GM18873 (cell line): ENCODE results near the gene PPIC.
"Not testable (repeated sequence)": the region's sequence is repeated elsewhere in the genome, so short reads cannot be mapped to it uniquely, and the experiment has no call there.

Experiments
- ATAC-seq: cut with Tn5 transposase; IDR thresholded peaks from one replicate; pipeline ENCODE4 v1.9.1; 2021; ENCODE audit warnings: mild to moderate bottlenecking, moderate library complexity, moderate number of reproducible peaks; ENCODE audit not compliant: unreplicated experiment, low FRiP score

The PPIC gene

DNA sequence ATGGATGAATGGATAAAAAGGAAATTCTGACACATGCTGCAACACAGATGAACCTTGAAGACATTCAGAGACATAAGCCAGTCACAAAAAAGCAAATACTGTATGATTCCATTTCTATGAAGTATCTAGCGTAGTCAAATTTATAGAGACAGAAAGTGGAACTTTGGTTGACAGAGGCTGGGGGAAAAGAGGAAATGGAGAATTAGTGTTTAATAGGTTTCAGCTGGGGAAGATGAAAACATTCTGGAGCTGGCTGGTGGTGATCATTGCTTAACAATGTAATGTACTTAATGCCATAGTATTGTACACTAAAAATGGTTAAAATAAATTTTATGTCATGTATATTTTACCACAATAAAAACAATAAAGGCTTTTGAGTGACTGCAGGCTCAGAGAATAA lies 24.2 kb downstream of the PPIC start:
- no peak for ATAC-seq

DNA sequence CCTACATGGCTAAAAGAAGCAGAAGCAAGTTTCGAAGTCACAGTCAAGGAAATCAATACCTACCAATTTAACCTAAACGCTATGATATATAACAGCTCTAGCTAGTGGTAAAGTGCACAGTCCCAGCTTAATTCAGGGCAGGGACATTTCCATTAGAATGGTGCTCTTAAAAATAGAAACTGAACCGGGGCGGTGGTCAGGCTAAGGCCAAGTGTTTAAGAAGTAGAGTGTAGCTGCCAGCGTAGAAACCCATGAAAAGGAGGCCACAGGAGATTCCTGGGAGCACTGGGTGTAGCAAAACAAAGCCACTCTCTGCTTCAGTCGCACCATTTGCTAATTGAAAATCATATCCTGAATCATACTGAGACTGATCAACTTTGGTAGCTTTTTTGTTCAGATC lies 28.8 kb downstream of the PPIC start:
- no peak for ATAC-seq

DNA sequence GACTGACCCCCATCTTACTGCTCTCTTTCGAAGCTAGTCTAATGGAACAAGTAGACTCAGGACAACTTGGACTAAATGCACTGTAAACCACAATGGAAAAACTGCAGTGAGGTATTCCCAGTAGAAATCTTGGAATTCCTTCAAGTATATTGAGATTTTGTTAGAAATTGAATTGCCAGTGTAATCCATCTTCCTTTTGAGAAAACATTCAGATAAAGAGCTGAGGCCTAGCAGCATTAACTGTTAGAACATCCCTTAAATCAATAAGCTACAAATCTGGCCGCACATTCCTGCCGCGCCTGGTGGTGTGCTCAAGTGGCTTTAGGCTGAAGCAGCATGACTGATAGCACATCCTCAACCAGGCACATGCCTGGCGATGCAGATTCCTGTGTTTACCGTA lies 29.3 kb downstream of the PPIC start:
- no peak for ATAC-seq

DNA sequence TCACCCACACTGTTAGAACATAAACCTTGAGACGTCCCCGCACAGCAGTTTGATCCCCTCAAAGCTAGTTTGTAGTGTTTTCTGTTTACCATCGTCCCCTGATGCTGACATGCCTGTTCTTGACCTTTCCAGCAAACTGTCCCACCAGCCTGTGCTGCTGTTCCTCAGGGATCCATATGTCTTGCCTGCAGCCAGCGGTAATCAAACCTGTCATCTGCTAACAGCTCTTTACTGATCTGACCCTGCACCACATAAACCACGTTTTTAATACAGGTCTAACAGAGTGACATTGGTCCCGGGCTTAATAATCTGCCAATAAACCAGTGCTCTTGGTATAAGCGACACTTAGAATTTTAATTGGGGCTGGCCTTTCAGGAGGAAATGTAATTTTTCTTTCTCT lies 34.7 kb downstream of the PPIC start:
- no peak for ATAC-seq

DNA sequence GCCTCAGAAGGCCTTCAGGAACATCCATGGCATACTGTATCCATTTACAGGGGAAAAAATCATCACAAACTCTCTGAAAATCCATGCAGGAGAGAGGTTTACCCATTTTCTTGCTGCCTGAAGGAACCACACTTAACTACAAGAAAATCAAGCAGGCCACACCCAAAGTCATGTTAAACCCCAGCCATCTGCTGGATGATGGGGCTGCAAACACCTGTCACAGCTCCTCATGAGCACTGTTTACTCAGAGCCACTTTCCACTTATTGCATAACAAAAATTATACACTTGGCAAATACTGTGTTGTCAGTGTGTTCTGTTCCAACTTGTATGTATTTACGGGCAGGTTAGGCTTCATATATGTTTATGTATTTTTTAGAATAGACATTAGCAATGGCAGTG lies 35.8 kb downstream of the PPIC start:
- ATAC-seq = no peak

DNA sequence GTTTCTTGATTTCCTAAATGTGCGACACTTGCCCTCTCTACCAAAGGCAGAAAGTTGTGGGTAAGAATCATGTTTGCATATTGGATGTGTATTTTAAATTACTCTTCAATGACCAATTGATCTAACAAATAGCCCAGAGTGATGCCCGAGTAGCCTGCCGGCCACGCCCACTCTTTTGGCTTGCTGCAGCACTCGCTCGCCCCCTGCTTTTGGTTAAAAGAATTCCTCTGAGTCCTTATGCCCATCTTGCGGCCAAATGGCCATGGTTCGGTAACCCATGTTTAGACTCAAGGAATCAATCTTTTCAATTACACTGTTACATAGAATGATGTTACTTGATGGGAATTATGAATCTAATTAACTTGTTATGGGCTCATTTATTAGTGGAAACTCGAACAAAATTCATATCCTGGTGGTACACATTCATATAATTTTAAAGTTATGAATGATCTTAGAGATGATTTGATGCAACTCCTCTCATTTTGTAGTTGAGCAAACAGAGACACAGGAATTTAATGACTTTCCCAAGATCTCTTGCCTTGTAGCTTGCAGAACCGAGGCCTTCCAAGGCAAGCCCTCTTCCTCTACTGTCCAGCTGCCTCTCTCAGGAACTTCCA lies 36.5 kb downstream of the PPIC start:
- ATAC-seq = peak; percentile 93

DNA sequence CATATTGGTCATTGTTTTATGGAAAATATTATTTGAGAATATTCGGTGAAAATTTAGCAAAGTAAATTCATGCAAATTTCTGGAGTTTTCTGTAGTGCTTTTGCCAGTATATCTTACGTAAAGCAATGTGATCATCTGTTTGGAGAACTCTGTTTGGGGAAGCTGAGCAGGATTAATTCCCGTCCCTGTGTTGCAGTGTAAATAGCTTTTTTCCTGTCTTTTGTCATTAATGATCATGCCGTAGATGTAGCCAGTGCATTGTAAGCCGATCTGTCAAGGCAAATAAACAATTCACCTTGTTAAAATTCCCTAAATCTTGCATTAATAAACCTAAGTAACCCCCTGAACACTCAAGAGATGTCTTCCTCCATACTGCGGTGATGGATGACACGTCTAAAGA lies 39.2 kb downstream of the PPIC start:
- no peak for ATAC-seq

DNA sequence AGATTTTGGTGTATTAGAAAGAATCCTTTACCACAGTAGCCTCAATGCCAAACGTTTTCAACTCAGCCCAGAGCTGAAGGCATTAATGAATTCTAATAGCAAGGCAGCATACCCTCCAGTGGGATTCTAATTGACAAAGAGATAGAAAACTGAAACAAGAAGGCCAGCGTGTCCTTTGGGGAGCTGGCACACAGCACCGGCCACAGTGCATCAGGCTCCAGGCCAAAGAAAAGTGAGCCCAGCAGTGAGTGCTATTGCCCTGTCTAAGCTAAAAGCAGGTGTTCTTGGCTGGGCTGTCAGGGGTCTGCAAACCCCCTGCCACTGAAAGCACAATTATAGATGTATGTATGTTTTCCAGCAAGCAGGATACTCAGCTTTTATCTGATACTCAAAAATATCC lies 40.4 kb downstream of the PPIC start:
- ATAC-seq = no peak

DNA sequence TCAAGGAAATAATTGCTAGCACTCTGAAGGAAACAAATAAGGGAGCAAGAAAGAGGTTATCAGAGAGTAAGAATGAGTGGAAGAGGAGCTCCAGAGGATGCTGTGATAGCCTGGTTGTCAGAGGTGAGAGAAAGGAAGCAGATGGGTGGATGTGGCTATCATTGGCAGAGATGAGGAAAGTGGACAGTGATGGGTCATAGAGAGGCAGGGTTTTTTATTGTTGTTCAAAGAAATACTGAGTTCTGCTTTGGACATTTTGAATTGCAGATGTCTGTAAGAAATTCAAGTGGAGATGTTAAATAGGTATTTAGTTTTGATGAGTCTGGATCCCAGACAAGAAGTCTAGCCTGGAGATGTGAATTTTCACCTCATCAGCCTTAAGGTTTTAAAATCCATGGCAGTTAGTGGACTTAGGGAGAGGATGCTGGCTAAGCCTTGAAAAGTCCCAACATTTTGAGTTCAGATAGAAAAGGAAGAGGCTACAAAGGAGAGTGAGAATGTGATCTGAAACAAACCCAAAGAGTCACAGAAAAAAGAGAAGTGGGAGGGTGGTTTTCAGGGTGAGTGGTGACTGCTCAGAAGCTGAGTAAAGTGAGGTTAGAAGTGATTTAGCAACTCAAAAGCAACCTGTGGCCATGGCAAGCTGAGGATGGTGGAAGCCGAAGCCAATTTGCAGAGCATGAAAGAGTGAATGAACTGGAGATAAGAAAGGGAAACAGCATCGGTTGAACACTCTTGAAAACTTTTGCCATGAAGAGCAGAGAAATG lies 50.4 kb downstream of the PPIC start:
- ATAC-seq = peak; percentile 91

DNA sequence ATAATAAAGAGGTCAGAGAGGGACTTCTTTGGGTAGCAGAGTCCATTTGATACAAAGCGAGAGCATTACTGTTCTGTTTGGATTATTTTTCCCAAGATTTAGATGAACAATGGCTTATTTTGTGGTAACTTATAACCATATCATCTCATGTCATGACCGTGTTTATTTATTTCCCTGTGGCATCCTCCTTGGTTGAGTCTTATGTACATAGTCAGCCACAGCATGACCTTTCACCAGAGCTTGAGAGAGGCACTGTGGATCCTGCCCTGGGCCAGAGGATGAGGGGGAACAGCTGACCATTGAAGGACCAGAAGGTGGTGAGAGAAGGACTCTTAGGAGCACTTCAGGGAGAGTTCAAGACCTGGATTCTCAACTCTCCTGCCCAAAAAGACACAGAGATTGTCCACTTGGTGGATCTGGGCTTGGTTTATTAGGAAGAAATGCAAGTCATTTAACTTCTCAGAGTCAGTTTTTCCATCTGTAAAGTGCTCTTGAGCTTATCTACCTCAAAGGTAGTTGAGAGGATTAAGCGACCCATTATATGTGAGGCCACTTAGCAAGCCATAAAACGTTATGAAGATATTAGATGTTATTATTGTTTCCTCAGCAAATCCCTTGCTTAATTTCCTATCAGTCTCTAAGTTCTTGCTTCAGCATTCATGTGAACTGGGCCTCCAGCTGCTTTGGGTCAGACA lies 51.4 kb downstream of the PPIC start:
- no peak for ATAC-seq

DNA sequence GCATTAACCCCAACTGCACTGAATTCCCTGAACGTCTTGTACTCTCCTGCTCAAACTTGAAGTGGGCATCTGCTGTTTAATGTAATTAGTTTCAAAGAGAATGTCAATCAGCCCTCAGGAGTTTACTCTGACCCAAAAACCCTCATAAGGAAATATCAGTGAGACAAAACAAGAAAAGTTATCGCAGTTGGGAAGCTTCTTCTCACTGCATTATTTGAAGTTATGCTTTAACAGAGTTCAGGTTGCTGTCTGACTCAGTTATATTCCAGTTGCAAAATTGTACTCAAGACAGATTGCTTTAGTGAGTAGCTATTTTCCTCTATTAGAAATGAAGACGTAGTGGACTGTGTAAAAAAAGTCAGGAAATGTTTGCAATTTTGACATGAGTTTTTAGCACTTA lies 52.1 kb downstream of the PPIC start:
- ATAC-seq = no peak

DNA sequence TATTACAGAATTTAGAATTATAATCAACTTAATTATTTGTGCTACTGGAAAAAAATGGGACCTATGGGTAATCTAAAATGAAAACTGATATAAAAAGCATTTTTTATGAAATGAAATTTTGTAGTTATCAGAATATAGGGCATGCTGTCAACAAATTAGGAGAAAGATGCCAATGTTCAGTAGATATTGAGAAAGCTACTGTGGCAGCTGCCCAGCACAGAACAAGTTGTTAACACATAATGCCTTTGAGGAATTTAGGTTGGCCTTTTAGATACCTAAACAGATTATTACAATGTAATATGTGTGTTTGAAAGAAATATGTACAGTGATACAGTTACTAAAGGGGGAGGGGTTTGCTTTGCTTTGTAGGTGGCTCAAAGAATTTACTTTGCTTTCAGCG lies 54.1 kb downstream of the PPIC start:
- ATAC-seq = no peak

DNA sequence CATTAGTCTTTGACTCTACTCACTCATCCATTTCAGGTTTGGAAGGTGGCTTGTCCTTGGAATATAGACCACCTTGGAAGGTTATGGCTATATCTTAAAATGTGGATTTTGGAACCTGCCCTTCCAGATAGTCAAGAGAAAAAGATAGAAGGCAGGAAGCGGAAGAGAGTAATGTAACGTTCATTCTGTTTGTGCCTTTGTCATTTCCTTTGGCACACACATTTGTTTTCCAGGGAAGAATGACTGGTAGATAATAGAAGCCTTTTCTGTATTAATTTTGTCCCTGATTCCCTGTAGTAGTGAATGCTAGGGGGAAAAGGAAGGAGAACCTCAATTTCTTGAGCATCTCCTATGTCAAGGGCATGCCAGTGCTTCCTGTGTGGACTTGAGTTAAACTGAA lies 54.7 kb downstream of the PPIC start:
- no peak for ATAC-seq

DNA sequence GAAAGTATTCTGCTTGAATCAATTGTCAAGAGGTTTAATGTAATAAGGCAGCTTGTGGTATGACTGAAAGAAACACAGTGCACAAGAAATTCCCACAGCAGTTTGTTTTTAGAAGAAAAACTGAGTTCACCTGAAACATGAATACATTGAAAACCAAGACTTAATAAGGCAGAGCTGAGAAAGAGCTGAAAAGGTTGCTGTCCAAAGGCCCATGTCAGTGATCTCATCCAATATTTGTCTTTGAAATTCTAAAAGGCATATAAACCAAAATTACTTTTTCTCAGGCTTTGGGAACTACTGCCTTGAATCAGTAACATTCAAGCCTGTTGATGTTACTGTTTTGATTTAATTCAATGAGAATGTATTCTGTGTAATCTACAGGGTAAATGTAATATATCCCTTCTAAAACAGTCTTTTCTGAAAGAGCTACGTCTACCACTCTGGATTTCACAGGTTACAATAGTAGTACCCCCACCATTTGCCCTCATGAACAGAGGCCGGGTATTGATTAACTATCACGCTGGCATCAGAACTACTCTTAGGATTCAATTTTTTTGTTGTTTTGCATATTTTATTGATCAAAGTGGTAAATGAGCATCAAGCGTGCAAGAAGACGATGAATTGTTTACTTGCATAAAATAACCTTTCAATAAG lies 57.8 kb downstream of the PPIC start:
- no peak for ATAC-seq

DNA sequence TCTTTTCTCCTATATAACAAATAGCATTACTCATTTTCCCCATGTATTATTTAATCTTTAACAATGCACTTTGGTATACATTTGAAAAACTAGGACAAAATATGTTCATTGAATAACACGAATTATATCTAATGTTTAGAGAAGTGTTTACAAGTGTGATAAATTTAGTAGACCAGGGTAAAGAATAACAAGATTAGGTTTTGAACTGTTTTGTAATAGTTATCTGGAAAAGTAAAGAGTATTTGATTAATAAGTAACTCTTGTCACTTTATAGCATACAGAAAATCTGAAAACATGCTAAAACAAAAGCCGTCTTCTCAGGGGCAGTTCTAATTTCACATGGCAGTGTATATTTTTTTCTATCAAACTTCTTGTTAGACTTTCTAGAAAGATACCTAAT lies 58.5 kb downstream of the PPIC start:
- ATAC-seq = no peak

DNA sequence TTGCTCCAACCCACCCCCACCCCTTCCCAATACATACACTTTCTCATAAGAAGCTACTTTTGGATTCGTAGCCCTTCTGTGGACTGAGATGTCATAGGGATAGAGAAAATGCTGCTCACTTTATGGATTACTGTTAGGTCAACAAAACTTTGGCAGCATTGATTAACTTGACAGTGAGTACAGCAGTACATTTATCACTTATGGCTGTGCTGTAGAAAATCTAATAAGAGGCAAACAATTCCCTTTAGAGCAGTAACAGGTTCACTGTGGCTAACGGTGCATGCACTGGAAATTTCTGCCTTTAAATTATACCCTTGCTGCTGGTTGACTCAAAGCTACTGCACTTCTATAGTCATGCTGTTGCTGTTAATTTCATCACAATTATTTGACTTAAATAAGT lies 59.2 kb downstream of the PPIC start:
- no peak for ATAC-seq

DNA sequence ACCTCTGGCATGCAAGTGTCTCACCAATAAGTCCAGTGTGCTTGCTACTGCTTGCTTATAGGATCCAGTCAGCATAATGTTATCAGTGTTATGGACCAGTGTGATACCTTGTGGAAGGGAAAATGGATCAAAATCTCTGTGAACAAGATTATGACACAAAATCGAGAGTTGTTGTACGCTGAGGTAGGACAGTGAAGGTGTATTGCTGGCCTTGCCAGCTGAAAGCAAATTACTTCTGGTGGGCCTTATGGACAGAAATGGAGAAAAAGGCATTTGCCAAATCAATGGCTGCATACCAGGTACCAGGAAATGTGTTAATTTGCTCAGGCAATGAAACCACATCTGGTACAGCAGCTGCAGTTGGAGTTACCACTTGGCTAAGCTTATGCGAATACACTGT lies 62.3 kb downstream of the PPIC start:
- not testable (repeated sequence) for ATAC-seq

DNA sequence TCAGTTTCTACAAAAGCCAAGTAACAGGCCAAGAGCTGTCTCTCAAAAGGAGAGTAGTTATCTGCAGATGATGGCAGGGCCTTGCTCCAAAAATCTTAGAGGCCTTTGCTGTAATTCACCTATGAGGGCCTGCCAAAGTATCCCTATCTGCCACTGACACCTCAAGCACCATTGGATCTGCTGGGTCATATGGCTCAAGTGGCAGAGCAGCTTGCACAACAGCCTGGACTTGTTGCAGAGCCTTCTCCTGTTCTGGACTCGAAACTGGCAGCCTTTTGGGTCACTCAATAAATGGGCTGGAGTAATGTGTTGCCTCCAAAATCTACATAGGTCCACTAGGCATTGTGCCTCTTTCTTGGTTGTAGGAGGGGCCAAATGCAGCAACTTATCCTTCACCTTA lies 62.8 kb downstream of the PPIC start:
- ATAC-seq = not testable (repeated sequence)
